ENCODE data around the gene HSPG2.

GRCh38 chr1:21804536-21804935 lies 132.6 kb downstream of the HSPG2 start:
- TF ChIP-seq POLR2AphosphoS5 (IDR thresholded peaks at IDR 0.05; ENCODE audit: low read depth, low read length) (no peak), POLR2A (IDR thresholded peaks at IDR 0.05; ENCODE audit: low read depth, low read length) (no peak)
